Measurements from ENCODE around the gene ZNF479.
"Not testable (repeated sequence)": the region's sequence is repeated elsewhere in the genome, so short reads cannot be mapped to it uniquely, and the experiment has no call there.

The ZNF479 gene

DNA sequence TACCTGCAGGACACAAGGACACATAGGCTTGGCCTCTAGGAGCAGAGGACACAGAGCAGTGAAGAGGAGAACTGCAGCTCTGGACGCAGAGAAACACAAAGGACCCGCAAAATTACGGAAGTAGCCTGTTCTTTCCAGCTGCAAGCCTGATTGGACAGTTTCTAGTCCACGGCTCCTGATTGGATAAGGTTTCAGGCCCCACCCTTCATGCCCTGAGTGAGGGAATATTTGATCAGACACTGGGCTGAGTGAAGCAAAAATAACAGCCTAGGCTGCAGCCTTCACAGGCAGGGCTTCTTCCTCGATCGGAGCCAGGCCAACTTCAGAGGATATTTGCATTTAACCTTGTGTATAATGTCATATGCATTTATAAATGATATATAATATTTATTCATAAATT, at the start of gene ZNF479:
Gene ZNF479 (minus strand): TSS at position 101 of the 400 bp plus-strand sequence. CDS start 112 bp downstream, outside the sequence.
- not testable (repeated sequence) for H3K4me3 ChIP-seq (ENCODE audit: low read length)

DNA sequence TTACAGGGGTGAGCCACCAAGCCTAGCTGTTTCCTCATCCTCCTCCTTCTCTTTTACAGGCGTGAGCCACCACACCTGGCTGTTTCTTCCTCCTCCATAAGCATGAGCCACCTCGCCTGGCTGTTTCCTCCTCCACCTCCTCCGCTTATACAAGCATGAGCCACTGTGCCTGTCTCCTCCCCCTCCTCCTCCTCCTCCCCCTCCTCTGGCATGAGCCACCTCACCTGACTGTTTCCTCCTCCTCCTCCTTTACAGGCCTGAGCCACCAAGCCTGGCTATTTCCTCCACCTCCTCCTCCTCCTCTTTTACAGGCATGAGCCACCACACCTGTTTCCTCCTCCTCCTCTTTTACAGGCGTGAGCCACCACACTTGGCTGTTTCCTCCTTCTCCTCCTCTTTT, 49.8 kb upstream of the ZNF479 start:
- TF ChIP-seq ZNF274 (IDR thresholded peaks at IDR 0.05; ENCODE audit: low read depth, low read length) = no peak

DNA sequence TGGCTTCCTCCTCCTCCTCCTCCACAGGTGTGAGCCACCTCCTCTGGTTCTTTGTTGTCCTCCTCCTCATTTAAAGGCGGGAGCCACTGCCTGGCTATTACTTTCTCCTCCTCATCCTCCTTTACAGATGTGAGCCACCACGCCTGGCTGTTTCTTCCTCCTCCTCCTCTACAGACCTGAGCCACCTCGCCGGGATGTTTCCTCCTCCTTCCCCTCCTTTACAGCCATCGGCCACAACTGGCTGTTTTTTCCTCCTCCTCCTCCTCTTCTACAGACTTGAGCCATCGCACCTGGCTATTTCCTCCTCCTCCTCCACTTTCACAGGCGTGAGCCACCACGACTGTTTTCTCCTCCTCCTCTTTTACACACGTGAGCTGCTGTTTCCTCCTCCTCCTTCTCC, 49.0 kb upstream of the ZNF479 start:
- no peak for TF ChIP-seq ZNF274 (IDR thresholded peaks at IDR 0.05; ENCODE audit: low read depth, low read length)
- no peak overlapping the region for H3K4me3 ChIP-seq (ENCODE audit: low read length)

More for the DNA sequence above, 49.8 kb upstream of the ZNF479 start:
- no peak overlapping the region for H3K4me3 ChIP-seq (ENCODE audit: low read length)

DNA sequence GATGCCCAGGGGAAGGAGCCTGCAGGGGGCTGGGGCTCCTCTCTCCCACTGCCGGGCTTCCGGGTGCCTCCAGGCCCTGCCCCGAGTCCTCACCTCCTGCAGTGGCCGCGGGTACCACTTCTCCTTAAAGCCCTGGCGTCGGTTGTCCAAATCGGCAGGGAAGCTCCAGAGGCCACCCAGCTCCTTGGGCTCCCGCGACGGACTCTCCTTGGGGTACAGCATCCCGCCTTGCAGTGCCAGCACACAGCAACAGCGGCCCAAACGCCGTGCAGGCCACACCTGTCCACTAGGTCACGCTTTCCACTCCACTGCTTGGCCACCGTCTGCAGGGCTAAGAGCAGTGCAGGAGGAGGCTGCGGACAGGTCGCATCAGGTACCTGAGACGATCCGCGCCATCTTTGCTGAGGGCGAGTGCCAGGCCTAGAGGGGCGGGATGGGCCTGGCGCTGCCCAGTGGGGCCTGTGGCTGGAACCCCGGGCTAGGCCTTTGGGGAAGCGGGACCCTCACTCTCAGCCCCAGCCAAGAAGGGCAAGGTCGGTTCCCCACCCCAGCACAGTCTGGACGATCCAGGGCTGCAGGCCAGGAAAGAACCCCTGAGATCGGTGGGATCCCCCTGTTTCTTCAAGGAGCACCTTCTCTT, 47.7 kb upstream of the ZNF479 start:
- no peak overlapping the region for H3K4me3 ChIP-seq (ENCODE audit: low read length)
- TF ChIP-seq ZNF274 (IDR thresholded peaks at IDR 0.05; ENCODE audit: low read depth, low read length) = no peak

- no peak for TF ChIP-seq ZNF274 (IDR thresholded peaks at IDR 0.05; ENCODE audit: low read depth, low read length)
These were observed 46.5 kb upstream of the ZNF479 start for GRCh38 chr7:57178768-57179139.

GRCh38 chr7:57177856-57178767, 45.9 kb upstream of the ZNF479 start:
- no peak overlapping the region for H3K4me3 ChIP-seq (ENCODE audit: low read length)
- TF ChIP-seq ZNF274 (IDR thresholded peaks at IDR 0.05; ENCODE audit: low read depth, low read length) = no peak

More at GRCh38 chr7:57178768-57179139, 46.5 kb upstream of the ZNF479 start:
- no peak overlapping the region for H3K4me3 ChIP-seq (ENCODE audit: low read length)

DNA sequence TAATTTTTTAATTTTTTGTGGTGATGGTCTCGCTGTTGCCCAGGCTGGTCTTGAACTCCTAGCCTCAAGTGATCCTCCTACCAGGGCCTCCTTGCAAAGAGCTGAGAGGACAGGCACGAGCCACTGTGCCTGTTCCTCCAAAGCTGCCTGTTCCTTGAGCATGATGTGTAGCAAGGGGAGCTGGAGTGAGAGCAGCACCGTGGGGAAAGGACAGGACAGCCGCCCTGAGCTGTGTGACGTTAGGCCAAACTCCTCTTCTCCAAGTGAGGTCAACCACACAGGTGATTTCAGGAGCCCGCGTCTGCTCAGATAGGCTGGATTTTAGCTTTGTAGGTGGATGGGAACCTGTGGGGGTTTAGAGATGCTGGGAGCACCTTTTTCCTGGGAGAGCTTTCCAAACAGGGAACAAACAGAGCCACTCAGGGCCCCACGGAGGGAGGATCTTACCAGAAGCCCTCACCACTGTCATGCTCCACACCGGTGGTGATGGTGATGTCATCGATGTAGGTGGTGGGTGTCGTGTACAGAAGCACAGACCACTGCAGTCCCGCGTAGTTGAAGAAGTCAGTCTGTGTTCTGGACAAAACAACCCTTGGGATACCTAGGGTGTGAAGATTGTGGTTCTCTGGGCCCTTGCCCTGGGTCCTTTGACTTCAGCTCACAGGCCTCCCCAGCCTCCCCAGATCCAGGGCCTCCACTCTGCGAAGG, 44.8 kb upstream of the ZNF479 start:
- TF ChIP-seq ZNF274 (IDR thresholded peaks at IDR 0.05; ENCODE audit: low read depth, low read length) = no peak
- no peak overlapping the region for H3K4me3 ChIP-seq (ENCODE audit: low read length)

DNA sequence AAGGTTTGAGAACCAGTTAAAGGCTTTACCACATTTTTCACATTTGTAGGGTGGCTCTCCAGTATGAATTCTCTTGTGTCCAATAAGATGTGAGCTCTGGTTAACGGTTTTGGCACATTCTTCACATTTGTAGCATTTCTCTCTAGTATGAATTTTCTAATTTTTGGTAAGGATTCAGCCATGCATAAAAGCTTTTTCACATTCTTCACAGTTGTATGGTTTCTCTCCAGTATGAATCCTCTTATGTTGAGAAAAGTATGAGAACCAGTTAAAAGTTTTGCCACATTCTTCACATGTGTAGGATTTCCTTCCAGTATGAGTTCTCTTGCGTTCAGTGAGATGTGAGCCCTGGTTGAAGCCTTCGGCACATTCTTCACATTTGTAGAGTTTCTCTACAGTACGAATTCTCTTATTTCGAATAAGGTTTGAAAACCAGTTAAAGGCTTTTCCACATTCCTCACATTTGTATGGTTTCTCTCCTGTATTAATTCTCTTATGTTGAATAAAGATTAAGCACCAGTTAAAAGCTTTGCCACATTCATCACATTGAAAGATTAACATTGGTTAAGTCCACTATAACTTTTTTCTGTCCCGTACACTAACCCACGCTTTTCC, 33.2 kb upstream of the ZNF479 start:
- H3K4me3 ChIP-seq (ENCODE audit: low read length) = no peak overlapping the region
- peak; percentile 71 for TF ChIP-seq ZNF274 (IDR thresholded peaks at IDR 0.05; ENCODE audit: low read depth, low read length)

DNA sequence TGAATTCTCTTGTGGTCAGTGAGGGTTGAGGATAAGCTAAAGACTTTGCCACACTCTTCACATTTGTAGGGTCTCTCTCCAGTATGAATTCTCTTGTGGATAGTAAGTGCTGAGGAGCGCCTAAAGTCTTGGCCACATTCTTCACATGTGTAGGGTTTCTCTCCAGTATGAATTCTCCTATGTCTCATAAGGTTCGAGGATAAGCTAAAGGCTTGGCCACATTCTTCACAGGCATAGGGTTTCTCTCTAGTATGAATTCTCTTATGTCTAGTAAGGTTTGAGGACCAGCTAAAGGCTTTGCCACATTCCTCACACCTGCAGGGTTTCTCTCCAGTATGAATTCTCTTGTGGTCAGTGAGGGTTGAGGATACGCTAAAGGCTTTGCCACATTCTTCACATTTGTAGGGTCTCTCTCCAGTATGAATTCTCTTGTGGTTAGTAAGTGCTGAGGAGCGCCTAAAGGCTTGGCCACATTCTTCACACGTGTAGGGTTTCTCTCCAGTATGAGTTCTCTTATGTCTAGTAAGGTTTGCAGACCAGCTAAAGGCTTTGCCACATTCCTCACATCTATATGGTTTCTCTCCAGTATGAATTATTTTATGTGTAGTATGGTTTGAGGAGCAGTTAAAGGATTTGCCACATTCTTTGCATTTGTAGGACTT, 12.0 kb downstream of the ZNF479 start:
- peak; percentile 85 for TF ChIP-seq ZNF274 (IDR thresholded peaks at IDR 0.05; ENCODE audit: low read depth, low read length)
- H3K4me3 ChIP-seq (ENCODE audit: low read length) = not testable (repeated sequence)

All from GM08714 (cell line).